ENCODE measurements around the gene AIFM1. TPM values are rescaled to one million over a fixed set of nuclear protein-coding genes. Genes with fewer than 3 reads are reported as not detected.

The AIFM1 gene
- total and polyA plus RNA-seq, 12 donors: 37.4 to 163 (median 69.6) TPM

- Histone ChIP-seq H3K4me1 (replicated peaks in 1 of 2) (peaks cover 9 to 28% of the 10 kb centered on the region in 2 donors), H3K27ac (peak within 1 kb of the TSS in 3 of 5 donors; percentile 77 to 88 (median 84)), H3K4me3 (peak within 1 kb of the TSS in 2 of 4 donors; percentile 19 to 51), H3K27me3 (no peaks in the 10 kb centered on the region), H3K9me3 (replicated peaks in 1 of 3) (no peaks in the 10 kb centered on the region), H3K36me3 (replicated peaks in 1 of 2) (no peaks in the 10 kb centered on the region)
- DNase-seq: peak in 3 of 7 donors; percentile 17 to 58 (median 21)
- TF ChIP-seq CTCF (IDR thresholded peaks at IDR 0.05) (no peak), POLR2A (IDR thresholded peaks at IDR 0.05) (no peak)
- intact Hi-C loops (cut with DNase I): no loop called here
- 0 to 54% (median 13%) methylated on average over 6 to 59 of the region's 61 CpGs for WGBS, 4 donors
Measured at GRCh38 chrX:130171446-130172126, 5.9 kb upstream of the AIFM1 start, which contains the start of gene RAB33A. TSS of gene RAB33A (plus strand) at chrX:130171962. CDS start at chrX:130172063, 101 bp downstream.

- no peaks in the 10 kb centered on the region for H3K36me3 ChIP-seq (replicated peaks in 1 of 2)
- intact Hi-C loops (cut with DNase I): no loop called here
- peak overlapping the region in 2 of 4 donors; percentile 19 to 51 for H3K4me3 ChIP-seq
- DNase-seq: peak; percentile 26 to 75 (median 36)
- H3K27ac ChIP-seq: peak overlapping the region in 2 of 5 donors; percentile 5 to 29
- H3K9me3 ChIP-seq (replicated peaks in 1 of 3): no peaks in the 10 kb centered on the region
- 2 to 39% (median 9%) methylated on average over 10 to 36 of the region's 36 CpGs for WGBS, 4 donors
- TF ChIP-seq CTCF (IDR thresholded peaks at IDR 0.05): no peak
- TF ChIP-seq POLR2A (IDR thresholded peaks at IDR 0.05): no peak
- H3K27me3 ChIP-seq: no peaks in the 10 kb centered on the region
- H3K4me1 ChIP-seq (replicated peaks in 1 of 2): peaks cover 9 to 28% of the 10 kb centered on the region in 2 donors
Measured at GRCh38 chrX:130170752-130171445, 5.3 kb upstream of the AIFM1 start.

- H3K9me3 ChIP-seq (replicated peaks in 1 of 3): no peaks in the 10 kb centered on the region
- no peaks in the 10 kb centered on the region for H3K36me3 ChIP-seq (replicated peaks in 1 of 2)
- DNase-seq: no peak
- intact Hi-C loops (cut with DNase I): no loop called here
- H3K27me3 ChIP-seq: no peaks in the 10 kb centered on the region
- peak overlapping the region in 1 of 4 donors; percentile 46 for H3K4me3 ChIP-seq
- peaks cover 8 to 9% of the 10 kb centered on the region in 2 donors for H3K4me1 ChIP-seq (replicated peaks in 1 of 2)
- peak overlapping the region in 1 of 5 donors; percentile 91 for H3K27ac ChIP-seq
- 54 to 62% (median 58%) methylated on average over 4 of the region's 4 CpGs for WGBS, 4 donors
- TF ChIP-seq POLR2A (IDR thresholded peaks at IDR 0.05) (no peak), CTCF (IDR thresholded peaks at IDR 0.05) (no peak)
Measured at GRCh38 chrX:130167040-130167439, 1.4 kb upstream of the AIFM1 start.

- Histone ChIP-seq H3K9me3 (replicated peaks in 1 of 3) (no peaks in the 10 kb centered on the region), H3K36me3 (replicated peaks in 1 of 2) (no peaks in the 10 kb centered on the region), H3K27ac (peak overlapping the region; percentile 46 to 94 (median 91)), H3K4me3 (peak overlapping the region in 2 of 4 donors; percentile 4 to 46), H3K27me3 (no peaks in the 10 kb centered on the region), H3K4me1 (replicated peaks in 1 of 2) (peaks cover 7 to 9% of the 10 kb centered on the region in 2 donors)
- TF ChIP-seq CTCF (IDR thresholded peaks at IDR 0.05): no peak
- no peak for TF ChIP-seq POLR2A (IDR thresholded peaks at IDR 0.05)
- WGBS, 4 donors: 0 to 33% (median 15%) methylated on average over 4 of the region's 4 CpGs
- intact Hi-C loops (cut with DNase I): no loop called here
- no peak for DNase-seq
Measured at GRCh38 chrX:130166503-130166777, 799 bp upstream of the AIFM1 start.
